Left ventricle myocardium inferior (tissue), 1 donor: ENCODE measurements around the gene EXO1. TPM values are rescaled to one million over a fixed set of nuclear protein-coding genes. Genes with fewer than 3 reads are reported as not detected.

Experiments
- DNase-seq: peaks from one replicate; pipeline ENCODE4 v3.0.0-alpha.2; 2020
- H3K27ac ChIP-seq: fragments of 200-600 bp; replicated peaks from 2 replicates; pipeline ENCODE4 v1.8.0; 2021
- H3K27me3 ChIP-seq: fragments of 200-600 bp; 2 replicates; pipeline ENCODE4 v1.8.0; 2021; ENCODE audit warnings: low read depth
- H3K36me3 ChIP-seq: fragments of 200-600 bp; 2 replicates; pipeline ENCODE4 v1.8.0; 2021
- H3K4me1 ChIP-seq: fragments of 200-600 bp; 2 replicates; pipeline ENCODE4 v1.8.0; 2021
- H3K4me3 ChIP-seq: fragments of 200-600 bp; 2 replicates; pipeline ENCODE4 v1.8.0; 2021; ENCODE audit warnings: mild to moderate bottlenecking, moderate library complexity
- H3K9me3 ChIP-seq: fragments of 200-600 bp; replicated peaks from 2 replicates; pipeline ENCODE4 v1.8.0; 2021
- CTCF ChIP-seq: fragments of 200-600 bp; IDR thresholded peaks from 2 replicates; pipeline ENCODE4 v1.8.0; 2021; ENCODE audit warnings: antibody characterized with exemption, mild to moderate bottlenecking, borderline replicate concordance
- intact Hi-C: fragments of 100-400 bp; cut with micrococcal nuclease; formaldehyde crosslinking; loops from one replicate; pipeline ENCODE4 v1.11.0; 2022
- total RNA-seq: library from RNA; stranded (reverse); fragmentation: NEBNext Ultra II Directional; extraction: Animal tissue kit (Norgen Biotek cat#: 25700); gene quantifications from one replicate; pipeline ENCODE4 v1.2.1, GENCODE V29; 2021
- donor health status: DM: no; HTN: yes; CAD: no; lungs with severe emphysema.

Gene EXO1
- total RNA-seq, 1 donor from 2014 or later = 0.44 TPM

GRCh38 chr1:241841691-241842090, 6.3 kb upstream of the EXO1 start:
- Histone ChIP-seq H3K4me3 (no peak overlapping the region), H3K36me3 (no peaks in the 10 kb centered on the region), H3K27ac (no peak overlapping the region), H3K4me1 (no peaks in the 10 kb centered on the region), H3K27me3 (no peaks in the 10 kb centered on the region), H3K9me3 (no peaks in the 10 kb centered on the region)
- no peak for DNase-seq
- no peak for TF ChIP-seq CTCF
- intact Hi-C loops = no loop called here

GRCh38 chr1:241842565-241842964, 5.4 kb upstream of the EXO1 start:
- Histone ChIP-seq H3K9me3 (no peaks in the 10 kb centered on the region), H3K27me3 (no peaks in the 10 kb centered on the region), H3K4me1 (peaks cover 6% of the 10 kb centered on the region), H3K27ac (no peak overlapping the region), H3K36me3 (no peaks in the 10 kb centered on the region), H3K4me3 (no peak overlapping the region)
- intact Hi-C loops = no loop called here
- TF ChIP-seq CTCF = no peak
- no peak for DNase-seq

GRCh38 chr1:241844593-241844992, 3.4 kb upstream of the EXO1 start:
- H3K9me3 ChIP-seq = no peaks in the 10 kb centered on the region
- peaks cover 18% of the 10 kb centered on the region for H3K4me1 ChIP-seq
- no peaks in the 10 kb centered on the region for H3K27me3 ChIP-seq
- TF ChIP-seq CTCF = no peak
- no peak for DNase-seq
- no peak overlapping the region for H3K4me3 ChIP-seq
- no peaks in the 10 kb centered on the region for H3K36me3 ChIP-seq
- intact Hi-C loops = no loop called here
- no peak overlapping the region for H3K27ac ChIP-seq

GRCh38 chr1:241846375-241846774, 1.6 kb upstream of the EXO1 start:
- no peaks in the 10 kb centered on the region for H3K27me3 ChIP-seq
- intact Hi-C loops = no loop called here
- H3K9me3 ChIP-seq = no peaks in the 10 kb centered on the region
- no peak overlapping the region for H3K27ac ChIP-seq
- no peaks in the 10 kb centered on the region for H3K36me3 ChIP-seq
- H3K4me3 ChIP-seq = no peak overlapping the region
- DNase-seq = no peak
- TF ChIP-seq CTCF = no peak
- H3K4me1 ChIP-seq = peaks cover 18% of the 10 kb centered on the region

- Histone ChIP-seq H3K27me3 (no peaks in the 10 kb centered on the region), H3K4me3 (peak overlapping the region; percentile 80), H3K9me3 (no peaks in the 10 kb centered on the region), H3K4me1 (peaks cover 18% of the 10 kb centered on the region), H3K36me3 (no peaks in the 10 kb centered on the region), H3K27ac (peak overlapping the region; percentile 98)
- no peak for DNase-seq
- intact Hi-C loops = no loop called here
- no peak for TF ChIP-seq CTCF
Measured at GRCh38 chr1:241846862-241847539, 1.0 kb upstream of the EXO1 start.
